ENCODE results near the gene CHRNB4.

CHRNB4 gene

GRCh38 chr15:78641749-78642275 is 802 bp upstream of the CHRNB4 start:
- Histone ChIP-seq H3K4me2 (ENCODE audit: low read length) (peak overlapping the region; percentile 23), H3K79me2 (ENCODE audit: control insufficient read depth, insufficient read depth, low read length) (no peaks in the 10 kb centered on the region), H2BK120ac (ENCODE audit: low read depth, low read length) (no peak overlapping the region), H3K4me3 (ENCODE audit: low read length) (no peak overlapping the region), H3K9ac (ENCODE audit: low read length) (peak overlapping the region; percentile 8), H3K4ac (ENCODE audit: low read depth, low read length) (no peak overlapping the region), H2AK5ac (ENCODE audit: low read length) (no peak overlapping the region), H2BK5ac (ENCODE audit: low read length) (no peak overlapping the region), H3K56ac (ENCODE audit: low read length) (peak overlapping the region; percentile 31), H3K23ac (ENCODE audit: low read length) (no peak overlapping the region), H4K8ac (ENCODE audit: low read depth, low read length) (no peak overlapping the region), H4K5ac (ENCODE audit: low read length) (no peak overlapping the region), H2BK15ac (replicated peaks; ENCODE audit: low read depth) (no peak overlapping the region), H3K18ac (ENCODE audit: low read length) (no peak overlapping the region), H3K36me3 (ENCODE audit: control insufficient read depth, insufficient read depth, low read length) (no peaks in the 10 kb centered on the region), H3K79me1 (ENCODE audit: low read length) (no peaks in the 10 kb centered on the region), H3K27ac (ENCODE audit: low read depth, low read length) (no peak overlapping the region), H3K4me1 (ENCODE audit: control insufficient read depth, low read depth, low read length) (peaks cover 2% of the 10 kb centered on the region), H3K27me3 (ENCODE audit: insufficient read depth, low read length, poor library complexity) (no peaks in the 10 kb centered on the region)
- no CpG with 5 or more reads among the region's 11 CpGs for WGBS (ENCODE audit: extremely low coverage, insufficient coverage, low lambda C conversion rate)
- DNase-seq: no peak

GRCh38 chr15:78640527-78641101 is 396 bp downstream of the CHRNB4 start:
- WGBS (ENCODE audit: extremely low coverage, insufficient coverage, low lambda C conversion rate): no CpG with 5 or more reads among the region's 32 CpGs

GRCh38 chr15:78638658-78639314 is 2.2 kb downstream of the CHRNB4 start:
- peaks cover 2% of the 10 kb centered on the region for H3K4me1 ChIP-seq (ENCODE audit: control insufficient read depth, low read depth, low read length)
- H2BK15ac ChIP-seq (replicated peaks; ENCODE audit: low read depth): no peak overlapping the region
- no peaks in the 10 kb centered on the region for H3K36me3 ChIP-seq (ENCODE audit: control insufficient read depth, insufficient read depth, low read length)
- no peaks in the 10 kb centered on the region for H3K79me2 ChIP-seq (ENCODE audit: control insufficient read depth, insufficient read depth, low read length)
- no peak overlapping the region for H3K56ac ChIP-seq (ENCODE audit: low read length)
- H2BK5ac ChIP-seq (ENCODE audit: low read length): no peak overlapping the region
- H3K27ac ChIP-seq (ENCODE audit: low read depth, low read length): no peak overlapping the region
- no peak overlapping the region for H2AK5ac ChIP-seq (ENCODE audit: low read length)
- no peak overlapping the region for H3K4ac ChIP-seq (ENCODE audit: low read depth, low read length)
- no peak overlapping the region for H2BK120ac ChIP-seq (ENCODE audit: low read depth, low read length)
- peak; percentile 84 for DNase-seq
- H3K27me3 ChIP-seq (ENCODE audit: insufficient read depth, low read length, poor library complexity): no peaks in the 10 kb centered on the region
- no peaks in the 10 kb centered on the region for H3K79me1 ChIP-seq (ENCODE audit: low read length)
- no peak overlapping the region for H3K9ac ChIP-seq (ENCODE audit: low read length)
- H3K4me2 ChIP-seq (ENCODE audit: low read length): no peak overlapping the region
- H4K8ac ChIP-seq (ENCODE audit: low read depth, low read length): no peak overlapping the region
- H4K5ac ChIP-seq (ENCODE audit: low read length): no peak overlapping the region
- no peak overlapping the region for H3K18ac ChIP-seq (ENCODE audit: low read length)
- H3K23ac ChIP-seq (ENCODE audit: low read length): no peak overlapping the region
- no peak overlapping the region for H3K4me3 ChIP-seq (ENCODE audit: low read length)
- WGBS (ENCODE audit: extremely low coverage, insufficient coverage, low lambda C conversion rate): no CpG with 5 or more reads among the region's 4 CpGs

More at GRCh38 chr15:78640527-78641101, 396 bp downstream of the CHRNB4 start:
- Histone ChIP-seq H3K27ac (ENCODE audit: low read depth, low read length) (no peak overlapping the region), H3K23ac (ENCODE audit: low read length) (no peak overlapping the region), H3K56ac (ENCODE audit: low read length) (peak overlapping the region; percentile 79), H3K27me3 (ENCODE audit: insufficient read depth, low read length, poor library complexity) (no peaks in the 10 kb centered on the region), H3K4me3 (ENCODE audit: low read length) (peak overlapping the region; percentile 33), H3K4me1 (ENCODE audit: control insufficient read depth, low read depth, low read length) (peaks cover 2% of the 10 kb centered on the region), H3K79me2 (ENCODE audit: control insufficient read depth, insufficient read depth, low read length) (no peaks in the 10 kb centered on the region), H3K4me2 (ENCODE audit: low read length) (peak overlapping the region; percentile 10), H4K5ac (ENCODE audit: low read length) (no peak overlapping the region), H2BK5ac (ENCODE audit: low read length) (no peak overlapping the region), H4K8ac (ENCODE audit: low read depth, low read length) (no peak overlapping the region), H3K18ac (ENCODE audit: low read length) (no peak overlapping the region), H3K9ac (ENCODE audit: low read length) (peak overlapping the region; percentile 55), H3K4ac (ENCODE audit: low read depth, low read length) (no peak overlapping the region), H2BK15ac (replicated peaks; ENCODE audit: low read depth) (no peak overlapping the region), H2BK120ac (ENCODE audit: low read depth, low read length) (no peak overlapping the region), H2AK5ac (ENCODE audit: low read length) (no peak overlapping the region), H3K36me3 (ENCODE audit: control insufficient read depth, insufficient read depth, low read length) (no peaks in the 10 kb centered on the region), H3K79me1 (ENCODE audit: low read length) (no peaks in the 10 kb centered on the region)
- no peak for DNase-seq

- Histone ChIP-seq H2BK120ac (ENCODE audit: low read depth, low read length) (no peak overlapping the region), H4K5ac (ENCODE audit: low read length) (no peak overlapping the region), H3K79me2 (ENCODE audit: control insufficient read depth, insufficient read depth, low read length) (no peaks in the 10 kb centered on the region), H4K8ac (ENCODE audit: low read depth, low read length) (no peak overlapping the region), H3K18ac (ENCODE audit: low read length) (no peak overlapping the region), H3K27ac (ENCODE audit: low read depth, low read length) (no peak overlapping the region), H3K56ac (ENCODE audit: low read length) (no peak overlapping the region), H3K4ac (ENCODE audit: low read depth, low read length) (no peak overlapping the region), H2BK15ac (replicated peaks; ENCODE audit: low read depth) (no peak overlapping the region), H2BK5ac (ENCODE audit: low read length) (no peak overlapping the region), H3K4me3 (ENCODE audit: low read length) (no peak overlapping the region), H3K4me1 (ENCODE audit: control insufficient read depth, low read depth, low read length) (peaks cover 2% of the 10 kb centered on the region), H3K36me3 (ENCODE audit: control insufficient read depth, insufficient read depth, low read length) (no peaks in the 10 kb centered on the region), H3K4me2 (ENCODE audit: low read length) (no peak overlapping the region), H3K79me1 (ENCODE audit: low read length) (no peaks in the 10 kb centered on the region), H3K9ac (ENCODE audit: low read length) (no peak overlapping the region), H3K23ac (ENCODE audit: low read length) (no peak overlapping the region), H3K27me3 (ENCODE audit: insufficient read depth, low read length, poor library complexity) (no peaks in the 10 kb centered on the region), H2AK5ac (ENCODE audit: low read length) (no peak overlapping the region)
- DNase-seq: no peak
- WGBS (ENCODE audit: extremely low coverage, insufficient coverage, low lambda C conversion rate): no CpG with 5 or more reads among the region's 4 CpGs
Measured at GRCh38 chr15:78637776-78638435, 3.1 kb downstream of the CHRNB4 start.

GRCh38 chr15:78636378-78636859 is 4.6 kb downstream of the CHRNB4 start:
- Histone ChIP-seq H4K8ac (ENCODE audit: low read depth, low read length) (no peak overlapping the region), H2AK5ac (ENCODE audit: low read length) (no peak overlapping the region), H3K27ac (ENCODE audit: low read depth, low read length) (no peak overlapping the region), H3K4me2 (ENCODE audit: low read length) (no peak overlapping the region), H3K4me1 (ENCODE audit: control insufficient read depth, low read depth, low read length) (no peaks in the 10 kb centered on the region), H3K79me2 (ENCODE audit: control insufficient read depth, insufficient read depth, low read length) (no peaks in the 10 kb centered on the region), H4K5ac (ENCODE audit: low read length) (no peak overlapping the region), H2BK120ac (ENCODE audit: low read depth, low read length) (no peak overlapping the region), H3K27me3 (ENCODE audit: insufficient read depth, low read length, poor library complexity) (no peaks in the 10 kb centered on the region), H3K56ac (ENCODE audit: low read length) (no peak overlapping the region), H3K23ac (ENCODE audit: low read length) (no peak overlapping the region), H3K4ac (ENCODE audit: low read depth, low read length) (no peak overlapping the region), H3K36me3 (ENCODE audit: control insufficient read depth, insufficient read depth, low read length) (no peaks in the 10 kb centered on the region), H3K9ac (ENCODE audit: low read length) (no peak overlapping the region), H3K18ac (ENCODE audit: low read length) (no peak overlapping the region), H3K4me3 (ENCODE audit: low read length) (no peak overlapping the region), H2BK5ac (ENCODE audit: low read length) (no peak overlapping the region), H3K79me1 (ENCODE audit: low read length) (no peaks in the 10 kb centered on the region), H2BK15ac (replicated peaks; ENCODE audit: low read depth) (no peak overlapping the region)
- WGBS (ENCODE audit: extremely low coverage, insufficient coverage, low lambda C conversion rate): no CpG with 5 or more reads among the region's 2 CpGs
- DNase-seq: no peak
